COR-L47 (cell line): ENCODE data around the gene TFDP2.
A peak's percentile ranks its signal among the peaks of the same experiment; 100 is the strongest.
"Not testable (repeated sequence)": the region's sequence is repeated elsewhere in the genome, so short reads cannot be mapped to it uniquely, and the experiment has no call there.

Source experiments
- DNase-seq: peaks from one replicate; lab custom pipeline; 2025; lab: John Stamatoyannopoulos, UW

The TFDP2 gene, protein sequence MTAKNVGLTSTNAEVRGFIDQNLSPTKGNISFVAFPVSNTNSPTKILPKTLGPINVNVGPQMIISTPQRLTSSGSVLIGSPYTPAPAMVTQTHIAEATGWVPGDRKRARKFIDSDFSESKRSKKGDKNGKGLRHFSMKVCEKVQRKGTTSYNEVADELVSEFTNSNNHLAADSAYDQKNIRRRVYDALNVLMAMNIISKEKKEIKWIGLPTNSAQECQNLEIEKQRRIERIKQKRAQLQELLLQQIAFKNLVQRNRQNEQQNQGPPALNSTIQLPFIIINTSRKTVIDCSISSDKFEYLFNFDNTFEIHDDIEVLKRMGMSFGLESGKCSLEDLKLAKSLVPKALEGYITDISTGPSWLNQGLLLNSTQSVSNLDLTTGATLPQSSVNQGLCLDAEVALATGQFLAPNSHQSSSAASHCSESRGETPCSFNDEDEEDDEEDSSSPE

DNA sequence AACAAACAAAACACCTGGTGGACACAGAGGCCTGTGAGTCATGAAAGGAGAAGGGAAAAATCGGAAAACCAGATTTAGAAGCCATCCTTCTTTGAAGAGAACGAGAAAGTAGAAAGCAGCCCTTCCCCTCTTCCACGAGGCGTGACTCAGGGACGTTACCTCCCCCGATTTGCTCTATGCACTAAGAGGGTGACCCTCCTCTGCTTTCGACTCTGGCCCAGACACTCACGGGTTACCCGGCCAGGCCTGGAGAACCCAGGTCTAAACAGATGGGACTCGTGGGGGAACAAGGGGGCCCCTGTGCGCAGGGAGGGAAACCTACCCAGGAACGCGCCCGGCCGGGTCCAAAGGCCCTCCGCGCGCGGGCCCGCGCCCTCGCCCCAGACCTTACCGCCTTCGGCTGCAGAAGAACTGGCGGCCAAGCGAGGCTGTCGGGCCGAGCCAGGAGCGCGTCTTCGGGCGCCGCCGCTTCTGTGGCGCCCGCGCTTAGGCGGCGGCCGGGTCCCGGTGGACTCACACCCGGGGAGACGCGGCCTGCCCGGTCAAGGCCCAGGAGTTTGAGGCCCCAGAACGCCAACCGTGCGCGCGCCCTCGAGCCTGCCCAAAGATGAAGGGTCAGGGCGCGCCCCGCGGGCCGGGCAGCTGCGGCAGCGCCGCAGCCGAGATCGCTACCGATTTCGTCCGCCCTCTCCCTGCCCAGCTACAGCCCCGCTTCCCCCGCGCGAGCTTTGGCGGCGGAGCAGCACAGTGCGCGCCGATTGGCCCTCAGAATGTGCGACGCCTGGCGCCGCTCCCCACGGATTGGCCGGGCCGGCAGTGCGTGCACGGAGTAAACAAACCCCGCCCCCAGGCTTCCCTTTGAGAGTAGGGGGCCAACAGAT is at the start of gene TFDP2:
Gene TFDP2, minus strand, starts transcription at position 753 of the 881 bp plus-strand sequence. CDS start 47,795 bp downstream, outside the sequence.
- peak; percentile 92 for DNase-seq

DNA sequence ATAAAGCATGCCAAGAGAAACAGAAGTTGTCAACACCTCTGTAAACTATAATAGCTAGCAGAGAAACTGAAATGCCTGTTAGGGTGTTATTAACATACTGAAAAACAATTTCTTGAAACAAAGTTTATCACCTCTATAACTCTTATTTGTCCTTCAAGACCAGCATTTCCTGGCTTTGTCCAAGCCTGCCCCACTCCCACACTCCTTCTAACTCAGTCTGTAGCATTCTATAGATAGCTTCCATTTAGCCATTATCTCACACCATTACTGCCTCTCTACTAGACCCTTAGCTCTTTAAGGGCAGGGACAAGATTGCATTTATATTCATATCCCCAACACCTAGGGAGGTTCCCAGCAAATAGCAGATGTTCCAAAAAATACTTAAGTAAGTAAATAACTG is 39.5 kb upstream of the TFDP2 start:
- no peak for DNase-seq

DNA sequence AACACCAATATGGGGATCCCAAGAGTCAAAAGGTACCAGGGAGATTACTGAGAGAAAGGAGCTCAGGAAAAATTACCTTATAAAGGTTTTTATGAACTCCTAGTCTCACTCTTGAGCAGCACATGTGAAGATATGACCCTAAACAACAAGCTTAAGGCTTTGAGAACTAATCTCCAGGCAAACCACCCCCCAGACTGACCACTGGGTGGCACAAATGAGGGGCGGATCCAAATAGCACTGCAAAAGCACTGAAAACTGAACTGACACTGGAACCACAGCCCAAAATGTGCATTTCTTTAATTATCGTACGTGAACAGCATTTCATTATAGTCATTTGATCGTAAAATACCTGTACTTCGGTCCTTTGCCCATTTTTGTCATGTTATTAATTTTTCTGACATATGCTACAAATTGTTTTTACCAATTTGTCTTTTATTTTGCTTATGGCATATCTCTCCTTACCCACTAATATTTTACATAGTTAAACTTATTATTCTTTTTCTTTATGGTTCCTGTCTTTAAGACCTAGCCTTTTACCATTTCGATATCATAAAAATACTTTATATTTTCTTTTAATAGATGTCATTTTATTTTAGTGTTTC is 31.5 kb upstream of the TFDP2 start:
- peak; percentile 2 for DNase-seq

DNA sequence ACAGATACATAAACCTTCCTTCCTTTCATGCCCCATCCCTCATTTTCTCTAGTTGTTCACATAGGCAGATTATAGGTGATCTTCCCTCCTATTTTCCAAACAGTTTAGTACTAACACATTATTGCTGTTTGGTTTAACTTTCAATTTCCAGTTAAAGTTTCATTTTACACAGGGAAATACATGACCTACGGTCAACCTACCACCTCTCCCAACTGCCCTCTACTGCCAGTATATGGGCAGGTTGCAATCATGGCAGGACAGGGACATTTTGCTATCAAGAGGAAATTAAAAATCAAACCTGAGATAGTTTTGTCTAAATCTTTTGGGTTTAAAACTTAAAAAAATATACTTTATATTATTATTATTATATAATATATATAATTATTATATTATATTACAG is 26.1 kb upstream of the TFDP2 start:
- no peak for DNase-seq

DNA sequence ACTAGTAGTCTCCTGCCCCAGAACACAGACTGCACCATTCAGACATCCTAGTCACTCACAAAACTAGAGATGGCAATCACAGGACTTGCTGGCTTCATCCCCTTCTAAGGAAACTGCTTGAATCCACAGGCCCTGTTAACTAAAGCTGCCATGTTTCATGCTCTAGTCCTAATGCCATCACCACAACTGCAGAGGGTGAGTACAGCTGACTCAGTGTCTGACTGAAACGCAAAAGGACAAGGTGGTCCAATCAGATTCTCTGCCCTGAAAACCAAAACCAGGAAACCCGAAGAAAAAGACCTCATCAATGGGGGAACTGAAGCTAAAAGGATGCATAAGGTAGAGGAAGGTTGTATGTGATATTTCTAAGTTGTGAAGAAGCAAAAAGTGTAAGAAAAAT is 25.2 kb upstream of the TFDP2 start:
- DNase-seq: no peak

DNA sequence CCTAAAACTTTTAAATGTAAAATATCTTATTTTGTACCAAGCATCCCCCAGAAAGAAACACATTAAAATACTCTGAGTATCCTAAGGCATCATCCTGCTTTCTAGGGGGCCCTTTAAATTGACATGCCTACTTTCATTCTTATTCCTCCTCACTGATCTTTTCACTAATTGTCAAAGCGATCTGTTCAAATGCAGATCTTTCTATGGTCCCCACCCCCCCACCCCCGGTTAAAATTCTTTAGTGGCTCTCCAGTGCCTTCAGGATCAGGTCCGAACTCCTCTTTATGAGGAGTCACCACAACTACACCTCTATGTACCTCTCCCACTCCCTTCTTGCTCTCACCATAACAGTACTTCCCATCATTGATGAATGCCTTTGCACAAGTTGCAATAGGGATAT is 19.2 kb upstream of the TFDP2 start:
- DNase-seq: no peak

DNA sequence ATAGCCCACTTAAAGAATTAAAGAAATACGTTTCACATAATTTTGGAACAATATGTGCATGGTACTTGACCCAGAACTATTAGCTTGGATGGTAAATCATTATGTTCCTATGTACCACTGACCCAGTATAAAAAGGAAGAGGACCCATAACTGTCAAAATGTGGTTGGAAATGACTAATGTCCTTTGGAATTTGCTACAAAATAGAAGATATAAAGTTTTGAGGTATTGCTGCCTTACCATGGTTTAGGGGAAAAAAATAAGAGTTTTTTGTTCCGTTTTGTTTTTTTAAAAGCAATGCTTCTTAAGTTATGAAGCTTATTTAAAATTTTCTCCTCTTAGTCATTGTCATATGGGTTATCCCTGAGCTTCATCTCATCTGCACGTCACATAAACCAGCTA is 15.8 kb upstream of the TFDP2 start:
- no peak for DNase-seq

DNA sequence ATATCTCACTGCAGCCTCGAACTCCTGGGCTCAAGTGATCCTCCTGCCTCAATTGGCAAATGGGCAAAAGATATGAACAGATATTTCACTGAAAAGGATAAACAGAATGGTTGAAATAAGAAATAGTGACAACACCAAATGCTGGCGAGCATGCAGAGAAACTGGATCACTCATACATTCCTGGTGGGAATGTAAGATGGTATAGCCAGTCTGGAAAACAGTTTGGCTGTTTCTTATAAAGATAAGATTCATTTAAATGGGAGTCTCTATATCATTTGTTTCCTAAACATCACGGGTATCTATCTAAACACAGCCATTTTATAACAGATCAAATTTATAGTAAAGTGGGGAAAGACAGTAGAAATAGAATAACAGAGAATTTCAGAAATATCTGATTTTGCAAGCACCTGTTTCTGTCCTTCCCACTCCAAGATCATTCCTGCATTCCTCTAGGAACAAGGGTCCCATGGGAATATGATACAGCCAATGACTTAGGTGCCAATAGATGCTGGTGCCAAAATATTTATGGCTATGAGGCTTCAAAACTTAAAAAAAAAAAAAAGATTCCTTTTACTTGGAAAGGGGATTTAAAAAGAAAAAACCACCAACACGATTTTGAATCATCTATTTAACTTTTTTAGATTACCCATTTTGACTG is 9.9 kb upstream of the TFDP2 start:
- no peak for DNase-seq

DNA sequence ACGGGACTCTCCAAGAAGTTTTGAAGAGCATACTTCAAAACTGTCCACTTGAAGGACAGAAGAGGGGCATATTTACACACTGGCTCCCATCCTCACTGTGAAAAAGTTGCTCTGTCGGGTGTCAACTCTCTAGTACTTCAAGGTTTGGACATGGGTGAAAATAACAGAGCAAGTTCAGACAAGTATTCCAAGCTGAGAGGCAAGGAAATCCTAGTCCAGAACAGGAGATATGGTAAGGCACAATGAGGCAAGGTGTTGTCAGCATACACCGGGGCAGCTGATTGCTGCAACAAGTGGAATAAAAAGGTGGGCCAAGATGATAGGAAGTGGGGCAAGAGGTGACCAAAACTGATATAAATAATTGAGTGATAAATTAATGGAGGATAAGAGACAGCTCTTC is 4.8 kb upstream of the TFDP2 start:
- DNase-seq: no peak

DNA sequence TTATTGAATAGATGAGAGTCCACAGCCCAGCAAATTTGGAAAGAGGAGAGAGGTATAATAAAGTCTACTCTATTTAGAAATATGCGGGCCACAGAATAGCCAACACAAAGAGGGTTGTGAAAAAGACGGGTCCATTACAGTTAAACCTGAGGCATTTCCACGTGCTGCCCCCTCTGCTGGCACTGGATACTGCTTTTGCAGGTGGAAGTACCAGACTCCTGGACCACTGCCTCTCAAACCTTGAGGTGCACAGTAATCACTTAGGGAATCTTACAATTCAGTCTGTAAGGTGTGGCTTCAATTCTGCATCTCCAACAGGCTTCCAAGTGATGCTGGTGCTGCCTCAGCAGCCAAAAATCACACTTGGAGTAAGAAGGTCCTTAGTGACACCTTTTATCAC is 3.0 kb upstream of the TFDP2 start:
- DNase-seq: no peak

DNA sequence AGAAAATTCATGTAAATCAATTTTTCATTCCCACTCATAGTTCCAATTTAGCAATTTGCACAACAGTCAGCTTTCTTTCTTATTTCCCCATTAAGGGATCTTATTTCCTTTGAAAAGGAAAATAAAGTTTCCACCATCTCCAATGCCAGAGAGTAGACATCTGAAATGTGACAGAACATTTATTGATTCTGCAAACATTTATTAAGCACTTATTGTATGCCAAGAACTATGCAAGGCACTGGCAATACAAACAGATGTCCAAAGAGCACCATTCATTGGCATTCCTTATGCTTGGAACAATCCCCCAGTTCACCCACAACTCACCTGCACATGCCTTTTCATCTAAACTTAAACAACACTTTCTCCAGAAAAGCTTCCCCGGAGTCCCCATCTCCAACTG is 2.5 kb upstream of the TFDP2 start:
- no peak for DNase-seq

DNA sequence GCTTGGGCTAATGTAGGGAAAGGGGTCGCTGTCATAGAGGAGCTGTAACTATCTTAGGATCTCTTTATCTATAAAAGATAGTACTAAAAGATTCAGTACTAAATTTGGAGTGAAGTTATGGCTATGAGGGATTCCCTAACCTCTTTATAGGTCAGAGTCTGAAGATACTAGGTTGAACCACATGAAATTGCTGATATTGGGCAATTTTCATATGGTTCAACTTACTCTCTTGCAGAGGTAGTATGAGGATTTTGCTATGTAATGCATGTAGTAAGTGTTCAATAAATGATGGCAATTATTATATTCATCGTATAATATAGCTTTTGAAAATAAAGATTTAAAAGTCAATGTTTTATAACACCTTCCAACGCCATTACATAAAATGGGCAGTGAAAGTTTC is 1.9 kb upstream of the TFDP2 start:
- no peak for DNase-seq

DNA sequence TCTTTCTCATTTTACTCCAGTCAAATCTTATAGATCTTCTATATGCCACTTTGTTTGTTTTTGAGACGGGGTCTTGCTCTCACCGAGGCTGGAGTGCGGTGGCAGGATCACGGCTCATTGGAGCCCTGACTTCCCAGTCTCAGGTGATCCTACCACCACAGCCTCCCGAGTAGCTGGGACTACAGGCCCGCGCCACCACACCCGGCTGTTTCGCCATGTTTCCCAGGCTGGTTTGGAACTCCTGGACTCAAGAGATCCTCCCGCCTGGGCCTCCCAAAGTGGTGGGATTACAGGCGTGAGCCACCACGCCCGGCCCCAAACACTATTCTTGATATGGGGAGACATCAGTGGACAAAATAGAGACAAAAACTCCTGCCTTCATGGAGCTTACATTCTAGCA is 927 bp upstream of the TFDP2 start:
- DNase-seq: no peak

DNA sequence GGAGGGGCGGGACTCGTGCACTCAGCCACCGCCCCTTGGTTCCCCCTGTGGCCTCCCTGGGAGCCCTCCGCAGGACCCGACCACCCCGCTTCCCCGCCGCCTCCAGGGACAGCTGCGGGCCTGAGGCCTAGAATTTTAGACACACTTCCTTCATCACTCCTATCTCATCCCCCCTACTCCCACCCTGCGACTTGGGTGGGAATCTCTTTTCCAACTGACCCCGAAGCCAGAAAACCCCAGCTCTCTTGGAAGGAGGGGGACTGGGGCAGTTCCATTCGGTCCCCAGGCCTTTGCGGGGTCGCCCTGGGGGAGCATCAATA is 289 bp upstream of the TFDP2 start:
- no peak for DNase-seq

DNA sequence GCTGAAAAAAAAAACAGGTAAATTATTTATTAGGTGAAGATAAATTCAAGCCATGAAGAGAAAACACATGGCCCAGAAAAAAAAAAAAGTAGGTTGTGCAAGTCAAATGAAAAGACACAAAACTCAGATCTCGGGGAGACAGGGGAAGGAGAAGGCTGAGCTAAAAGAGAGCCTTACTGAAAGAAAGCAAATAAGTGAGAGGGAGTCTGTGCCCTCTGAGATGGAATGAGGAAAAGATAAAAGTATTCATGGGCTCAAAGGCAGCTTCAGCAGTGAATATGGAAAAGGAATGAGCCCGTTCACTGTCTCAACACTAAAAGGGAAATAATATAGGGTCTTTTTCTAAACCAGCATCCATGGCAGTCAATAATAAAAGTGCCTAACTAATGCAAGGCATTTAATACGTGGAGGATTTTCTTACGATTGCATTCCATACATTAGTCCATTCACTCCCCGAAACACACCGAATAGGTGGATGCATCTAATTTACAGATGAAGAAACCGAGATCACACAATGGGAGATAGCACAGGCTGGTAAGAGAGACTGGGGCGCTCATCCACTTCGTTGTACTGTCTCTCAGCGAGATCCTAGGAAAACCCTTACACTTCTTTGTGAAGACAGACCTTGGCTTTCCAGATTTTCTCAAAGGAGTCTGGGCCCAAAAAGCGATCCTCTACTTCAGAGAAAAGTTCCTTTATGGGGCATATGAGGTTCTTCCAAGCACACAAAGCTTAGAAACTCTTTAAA is 1.1 kb downstream of the TFDP2 start:
- no peak for DNase-seq

DNA sequence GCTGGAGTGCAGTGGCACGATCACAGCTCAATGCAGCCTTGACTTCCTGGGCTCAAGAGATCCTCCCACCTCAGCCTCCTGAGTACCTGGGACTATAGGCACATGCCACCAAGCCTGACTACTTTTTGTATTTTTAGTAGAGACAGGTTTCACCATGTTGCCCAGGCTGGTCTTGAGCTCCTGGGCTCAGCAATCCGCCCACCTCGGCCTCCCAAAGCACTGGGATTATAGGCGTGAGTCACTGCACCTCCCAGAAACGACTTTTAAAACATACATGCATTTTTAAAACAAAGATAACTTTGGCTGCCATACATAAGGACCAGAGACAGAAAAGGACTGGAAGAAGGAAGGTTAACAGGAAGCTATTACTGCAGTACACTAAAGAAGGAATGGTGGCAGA is 4.8 kb downstream of the TFDP2 start:
- not testable (repeated sequence) for DNase-seq

DNA sequence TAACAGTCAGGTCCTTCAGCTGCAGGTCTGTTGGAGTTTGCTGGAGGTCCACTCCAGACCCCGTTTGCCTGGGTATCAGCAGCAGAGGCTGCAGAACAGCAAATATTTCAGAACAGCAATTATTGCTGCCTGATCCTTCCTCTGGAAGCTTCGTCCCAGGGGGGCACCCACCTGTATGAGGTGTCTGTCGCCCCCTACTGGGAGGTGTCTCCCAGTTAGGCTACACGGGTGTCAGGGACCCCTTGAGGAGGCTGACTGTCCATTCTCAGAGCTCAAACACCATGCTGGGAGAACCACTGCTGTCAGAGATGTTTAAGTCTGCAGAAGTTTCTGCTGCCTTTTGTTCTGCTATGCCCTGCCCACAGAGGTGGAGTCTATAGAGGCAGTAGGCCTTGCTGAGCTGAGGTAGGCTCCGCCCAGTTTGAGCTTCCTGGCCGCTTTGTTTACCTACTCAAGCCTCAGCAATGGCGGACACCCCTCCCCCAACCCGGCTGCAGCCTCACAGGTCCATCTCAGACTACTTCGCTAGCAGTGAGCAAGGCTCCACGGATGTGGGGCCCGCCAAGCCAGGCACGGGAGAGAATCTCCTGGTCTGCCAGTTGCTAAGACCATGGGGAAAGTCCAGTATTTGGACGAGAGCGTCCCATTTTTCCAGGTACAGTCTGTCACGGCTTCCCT is 8.6 kb downstream of the TFDP2 start:
- DNase-seq: not testable (repeated sequence)

DNA sequence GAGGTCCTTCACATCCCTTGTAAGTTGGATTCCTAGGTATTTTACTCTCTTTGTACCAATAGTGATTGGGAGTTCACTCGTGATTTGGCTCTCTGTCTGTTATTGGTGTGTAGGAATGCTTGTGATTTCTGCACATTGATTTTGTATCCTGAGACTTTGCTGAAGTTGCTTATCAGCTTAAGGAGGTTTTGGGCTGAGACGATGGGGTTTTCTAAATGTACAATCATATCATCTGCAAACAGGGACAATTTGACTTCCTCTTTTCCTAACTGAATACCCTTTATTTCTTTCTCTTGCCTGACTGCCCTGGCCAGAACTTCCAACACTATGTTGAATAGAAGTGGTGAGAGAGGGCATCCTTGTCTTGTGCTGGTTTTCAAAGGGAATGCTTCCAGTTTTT is 12.3 kb downstream of the TFDP2 start:
- DNase-seq: not testable (repeated sequence)

DNA sequence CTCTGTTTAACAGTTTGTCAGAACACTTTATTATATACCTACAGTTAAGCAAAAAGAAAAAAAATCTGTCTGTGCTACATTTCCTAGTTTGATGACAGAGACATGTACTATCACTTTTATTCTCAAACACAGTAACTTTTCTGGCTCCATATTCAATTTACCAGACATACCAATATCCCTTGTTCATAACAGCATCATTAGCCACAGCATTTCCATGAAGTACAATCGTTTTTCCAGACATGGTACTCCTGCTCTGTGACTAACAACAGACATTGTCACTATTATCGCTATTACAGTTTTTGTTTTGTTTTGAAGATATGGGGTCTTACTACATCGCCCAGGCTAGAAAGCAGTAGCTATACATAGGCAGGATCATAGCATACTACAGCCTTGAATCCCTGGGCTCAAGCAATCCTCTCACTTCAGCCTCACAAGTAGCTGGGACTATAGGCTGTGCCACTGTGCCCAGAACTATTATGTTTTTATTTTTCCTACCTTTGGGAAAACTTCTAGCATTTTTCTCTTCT is 14.5 kb downstream of the TFDP2 start:
- DNase-seq: no peak

DNA sequence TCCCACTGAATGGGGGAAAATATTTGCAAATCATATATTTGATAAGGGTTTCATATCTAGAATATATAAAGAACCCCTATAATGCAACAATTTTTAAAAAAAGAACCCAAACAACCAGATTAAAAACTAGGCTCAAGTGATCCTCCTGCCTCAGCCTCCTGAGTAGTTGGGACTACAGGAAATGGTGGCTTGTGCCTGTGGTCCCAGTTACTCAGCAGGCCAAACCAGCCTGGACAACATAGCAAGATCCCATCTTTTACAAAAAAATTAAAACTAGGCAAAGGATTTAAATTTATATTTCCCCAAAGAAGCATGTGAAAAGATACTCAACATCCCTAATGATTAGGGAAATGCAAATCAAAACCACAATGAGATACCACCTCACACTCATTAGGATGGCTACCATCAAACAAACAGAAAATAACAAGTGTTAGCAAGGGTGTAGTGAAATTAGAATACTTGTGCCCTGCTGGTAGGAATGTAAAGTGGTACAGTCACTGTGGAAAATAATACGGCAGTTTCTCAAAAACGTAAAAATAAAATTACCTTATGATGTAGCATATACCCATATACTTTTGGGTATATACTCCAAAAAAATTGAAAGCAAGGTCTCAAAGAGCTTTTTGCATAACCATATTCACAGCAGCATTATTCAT is 19.7 kb downstream of the TFDP2 start:
- DNase-seq: no peak
